ENCODE results near the gene UCKL1.
"Not testable (repeated sequence)": the region's sequence is repeated elsewhere in the genome, so short reads cannot be mapped to it uniquely, and the experiment has no call there.

UCKL1 gene

DNA sequence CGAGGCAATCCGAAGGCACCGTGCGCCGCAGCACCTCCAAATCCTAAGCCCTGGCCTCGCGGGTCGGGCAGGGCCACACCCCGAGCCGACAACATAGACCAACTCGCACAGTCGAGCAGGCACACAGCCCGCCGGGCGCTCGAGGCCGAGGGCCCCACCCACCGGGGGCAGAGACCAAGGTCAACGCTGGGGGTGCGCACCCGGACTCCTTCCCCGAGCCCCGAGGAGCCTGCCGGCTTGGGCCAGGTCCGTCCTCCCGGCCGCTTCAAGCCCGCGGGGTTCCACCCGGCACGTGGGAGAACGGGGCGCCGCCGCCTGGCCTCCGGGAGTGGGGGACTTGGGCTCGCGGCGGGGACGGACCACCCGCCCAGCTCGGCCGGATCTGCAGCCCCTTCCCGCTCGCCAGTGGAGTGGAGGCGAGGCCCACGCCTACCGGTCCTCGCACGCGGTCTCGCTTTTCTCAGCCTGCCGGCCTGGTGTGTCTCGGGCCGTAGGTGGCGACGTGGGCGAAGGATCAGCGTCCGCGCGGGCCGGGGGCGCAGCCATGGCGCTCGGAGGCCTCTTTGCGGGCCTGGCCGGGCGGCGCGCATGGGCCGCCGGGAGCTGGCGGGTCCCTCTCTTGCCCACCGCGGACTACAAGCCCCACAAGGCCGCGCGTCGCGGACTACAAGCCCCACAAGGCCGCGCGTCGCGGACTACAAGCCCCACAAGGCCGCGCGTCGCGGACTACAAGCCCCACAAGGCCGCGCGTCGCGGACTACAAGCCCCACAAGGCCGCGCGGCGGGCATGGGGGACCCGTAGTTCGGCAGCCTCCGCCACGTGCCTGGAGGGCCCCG lies at the start of gene UCKL1:
Gene UCKL1, minus strand, starts transcription at position 590 of the 837 bp plus-strand sequence. Its CDS starts 44 bp downstream, at position 546.
- peak; percentile 78 to 85 for DNase-seq (ENCODE audit: low read depth in 2 of 2)

DNA sequence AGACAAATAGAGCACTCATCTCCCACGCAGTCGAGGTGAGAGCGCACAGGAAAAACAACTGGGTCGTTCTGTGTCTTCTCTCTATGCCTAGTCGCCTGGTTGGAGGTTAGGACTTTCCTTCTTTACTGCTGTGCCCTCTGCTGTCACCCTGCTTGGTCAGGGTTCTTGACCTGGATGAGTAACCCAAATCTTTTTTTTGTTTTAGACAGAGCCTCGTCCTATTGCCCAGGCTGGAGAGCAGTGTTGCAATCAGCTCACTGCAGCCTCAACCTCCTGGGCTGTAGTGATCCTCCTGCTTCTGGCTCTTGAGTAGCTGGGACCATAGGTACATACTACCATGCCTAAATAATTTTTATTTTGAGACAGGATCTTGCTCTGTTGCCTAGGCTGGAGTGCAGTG lies 49.2 kb upstream of the UCKL1 start:
- DNase-seq (ENCODE audit: low read depth in 2 of 2) = no peak

DNA sequence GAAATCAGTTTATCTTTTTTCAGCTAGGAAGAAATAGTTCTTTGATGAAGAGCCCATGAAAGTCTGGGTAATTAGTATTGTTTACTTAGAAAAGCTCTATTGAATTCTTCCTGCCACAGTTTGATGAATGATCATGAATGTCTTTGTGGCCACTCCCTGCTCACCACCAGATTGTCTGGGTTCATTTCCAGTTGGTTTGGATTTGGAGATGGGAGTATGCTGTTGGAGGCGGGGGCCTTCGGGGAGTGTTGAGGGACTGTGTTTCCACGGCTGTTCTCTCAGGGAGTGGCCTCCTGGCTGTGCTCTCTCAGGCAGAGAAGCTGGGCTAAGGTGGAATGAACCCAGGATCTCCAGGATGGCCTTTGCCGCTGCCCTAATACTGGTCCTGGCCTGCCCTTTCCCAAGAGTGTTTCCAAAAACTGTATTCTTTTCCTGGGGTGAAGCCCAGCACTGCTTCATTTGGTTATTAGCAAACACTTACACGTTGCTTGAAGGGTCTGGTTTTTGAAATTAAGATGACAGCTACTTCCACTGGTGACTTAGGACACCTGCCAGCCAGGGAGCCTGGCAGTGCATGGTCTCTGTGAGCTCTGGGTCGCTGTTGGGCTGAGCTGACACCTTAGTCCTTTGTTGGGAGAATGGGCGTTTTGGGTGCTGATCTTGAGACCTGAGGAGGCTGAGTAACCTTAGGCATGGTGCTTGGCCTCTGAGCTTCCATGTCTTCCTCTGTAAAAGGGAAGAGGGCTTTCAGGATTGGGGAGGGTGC lies 47.9 kb upstream of the UCKL1 start:
- no peak for DNase-seq (ENCODE audit: low read depth in 2 of 2)

DNA sequence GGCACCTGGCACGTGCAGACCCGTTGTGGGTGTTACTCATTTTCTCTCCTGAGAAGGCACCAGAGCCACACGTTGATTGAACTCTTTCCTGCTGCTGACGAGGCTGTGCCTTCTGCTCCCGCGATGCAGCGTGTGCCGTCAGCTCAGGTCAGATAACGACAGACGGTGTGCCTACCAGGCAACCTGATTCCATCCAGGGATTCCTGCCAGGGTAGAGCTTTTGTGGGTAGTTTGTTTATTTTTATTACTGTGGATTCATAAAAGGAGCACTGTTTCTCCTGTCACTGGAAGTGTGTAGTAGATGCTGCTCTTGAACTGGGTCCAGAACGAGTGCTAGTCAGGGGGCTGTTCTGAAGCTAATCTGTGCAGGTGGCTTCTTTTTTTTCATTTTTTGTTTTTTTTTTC lies 45.4 kb upstream of the UCKL1 start:
- no peak for DNase-seq (ENCODE audit: low read depth in 2 of 2)

DNA sequence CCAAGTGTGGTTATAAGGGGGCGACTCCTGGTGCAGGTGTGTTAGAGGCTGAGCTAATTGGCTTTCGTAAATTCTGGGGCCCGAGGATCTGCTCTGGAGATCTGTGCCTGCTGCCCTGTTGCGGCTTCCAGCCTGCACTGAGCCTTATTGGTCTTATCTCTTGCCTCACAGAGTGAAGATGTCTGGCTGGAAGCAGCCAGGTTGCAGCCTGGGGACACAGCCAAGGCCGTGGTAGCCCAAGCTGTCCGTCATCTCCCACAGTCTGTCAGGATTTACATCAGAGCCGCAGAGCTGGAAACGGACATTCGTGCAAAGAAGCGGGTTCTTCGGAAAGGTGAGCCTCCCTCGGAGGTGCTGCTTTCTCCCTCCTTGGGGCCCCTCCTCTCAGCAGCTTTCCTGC lies 44.7 kb upstream of the UCKL1 start:
- DNase-seq (ENCODE audit: low read depth in 2 of 2) = no peak

DNA sequence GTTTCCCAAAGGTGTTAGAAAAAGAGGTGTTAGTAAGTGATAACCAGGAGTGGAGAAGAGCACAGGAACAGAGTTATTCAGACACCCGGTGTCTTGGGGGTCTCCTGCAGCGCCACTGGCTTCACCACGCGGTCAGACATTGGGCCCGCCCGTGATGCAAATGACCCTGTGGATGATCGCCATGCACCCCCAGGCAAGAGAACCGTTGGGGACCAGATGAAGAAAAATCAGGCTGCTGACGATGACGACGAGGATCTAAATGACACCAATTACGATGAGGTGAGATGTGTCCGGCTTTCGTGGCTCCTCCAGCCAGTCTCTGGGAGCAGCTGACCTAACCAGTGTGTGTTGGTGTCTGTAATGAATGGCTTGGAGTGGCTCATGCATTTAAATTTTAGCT lies 26.7 kb upstream of the UCKL1 start:
- no peak for DNase-seq (ENCODE audit: low read depth in 2 of 2)

DNA sequence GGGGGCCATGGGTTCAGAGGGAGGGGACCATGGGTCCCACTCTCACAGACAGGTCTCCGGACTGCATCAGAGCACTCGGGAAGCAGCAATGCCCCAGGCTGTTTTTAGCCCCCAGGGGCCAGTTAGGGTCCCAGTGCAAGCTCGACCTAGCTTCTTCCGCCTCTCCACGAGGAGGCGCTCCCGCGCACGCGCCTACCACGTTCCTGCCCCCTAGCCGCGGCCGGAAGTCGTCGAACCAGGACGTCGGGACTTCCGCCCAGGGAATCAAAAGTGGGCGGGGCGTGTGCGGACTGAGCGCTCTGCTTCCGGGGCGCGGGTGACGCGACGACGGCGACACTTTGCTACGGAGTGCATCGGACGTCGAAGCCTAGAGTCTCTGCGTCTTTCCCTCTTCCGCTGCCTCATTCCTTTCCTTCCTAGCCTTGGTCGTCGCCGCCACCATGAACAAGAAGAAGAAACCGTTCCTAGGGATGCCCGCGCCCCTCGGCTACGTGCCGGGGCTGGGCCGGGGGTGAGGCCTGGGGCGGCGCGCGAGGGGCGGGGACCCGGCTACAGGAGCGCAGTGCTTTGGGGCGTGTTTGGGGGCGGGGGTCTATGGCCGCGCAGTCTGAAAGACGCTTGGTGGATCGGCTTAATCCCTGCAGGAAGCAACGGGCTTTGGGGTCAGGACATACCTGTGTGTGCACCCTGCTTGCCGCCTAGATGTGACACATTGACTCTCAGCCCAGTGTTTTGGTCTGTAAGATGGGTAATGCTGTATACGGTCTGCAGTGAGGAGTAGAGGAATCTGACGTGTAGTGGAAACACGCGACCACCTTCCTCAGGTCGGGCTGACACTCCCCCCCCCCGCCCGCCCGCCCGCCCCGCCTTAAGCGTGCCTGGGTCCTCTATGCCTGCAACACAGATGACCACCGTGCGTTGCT lies 24.9 kb upstream of the UCKL1 start, which contains the start of gene PRPF6:
Gene PRPF6, plus strand, starts transcription at position 327 of the 923 bp plus-strand sequence. Its CDS starts 114 bp downstream, at position 441.
- peak; percentile 89 to 91 for DNase-seq (ENCODE audit: low read depth in 2 of 2)

DNA sequence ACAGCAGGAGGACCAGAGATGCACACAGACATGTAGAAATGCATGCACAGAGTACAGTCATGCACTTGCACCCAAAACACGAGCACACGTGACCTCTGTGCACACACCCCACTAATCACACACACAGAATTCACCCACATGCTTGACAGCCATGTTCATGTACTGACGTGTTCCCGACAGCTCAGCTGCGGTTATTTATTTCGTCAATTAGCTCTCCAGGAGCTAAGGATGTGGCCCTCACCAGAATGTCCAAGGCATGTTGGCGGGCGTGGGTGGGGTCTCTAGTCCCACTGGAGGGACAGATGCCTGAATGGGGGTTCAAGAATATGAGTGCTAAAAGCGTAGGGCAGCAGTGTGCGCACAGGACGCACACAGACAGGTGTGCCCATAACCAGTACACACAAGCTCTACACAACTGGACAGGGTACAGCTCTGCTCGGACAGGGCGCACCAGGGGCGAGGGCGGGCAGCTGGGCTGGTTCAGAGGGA lies 24.1 kb upstream of the UCKL1 start:
- DNase-seq (ENCODE audit: low read depth in 2 of 2) = no peak

DNA sequence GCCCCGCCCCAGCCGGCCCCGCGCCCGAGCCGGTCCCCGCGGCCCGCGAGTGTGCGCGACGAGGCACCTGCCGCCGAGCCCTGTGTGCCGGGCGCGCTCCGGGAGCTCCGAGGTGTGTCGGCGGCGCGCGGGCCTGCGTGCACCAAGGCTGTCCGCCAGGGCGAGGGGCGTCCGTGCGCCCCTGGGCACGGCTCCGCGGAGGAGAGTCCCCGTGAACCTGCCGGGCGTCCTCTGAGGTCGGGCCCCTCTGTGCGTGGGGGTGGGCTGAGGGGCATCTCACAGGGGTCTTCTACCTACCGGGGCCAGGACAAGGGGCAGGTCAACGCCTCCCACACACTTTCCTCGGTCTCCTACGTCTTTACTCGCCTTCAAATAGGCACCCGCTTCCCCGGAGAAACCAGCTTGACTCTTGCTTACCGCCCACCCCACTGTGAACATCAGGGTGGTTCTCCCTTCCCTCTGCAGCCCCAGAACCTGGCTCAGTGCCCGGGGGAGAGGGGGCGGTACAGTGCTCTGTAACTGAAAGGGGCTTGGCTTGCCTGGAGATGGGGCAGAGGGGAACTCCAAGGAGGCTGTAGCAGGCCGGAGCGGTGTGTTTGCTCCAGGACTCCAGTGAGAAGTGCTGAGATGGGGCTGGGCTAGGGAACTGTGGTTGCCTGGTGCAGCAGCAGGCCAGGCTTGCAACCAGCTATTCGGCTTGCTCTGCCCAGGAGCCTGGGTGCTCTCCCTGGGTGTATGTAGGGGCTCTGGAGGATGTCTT lies 23.5 kb upstream of the UCKL1 start, which contains the start of gene SAMD10:
Gene SAMD10, minus strand, starts transcription at position 86 of the 760 bp plus-strand sequence. CDS start 175 bp downstream, outside the sequence.
- peak; percentile 74 to 78 for DNase-seq (ENCODE audit: low read depth in 2 of 2)

DNA sequence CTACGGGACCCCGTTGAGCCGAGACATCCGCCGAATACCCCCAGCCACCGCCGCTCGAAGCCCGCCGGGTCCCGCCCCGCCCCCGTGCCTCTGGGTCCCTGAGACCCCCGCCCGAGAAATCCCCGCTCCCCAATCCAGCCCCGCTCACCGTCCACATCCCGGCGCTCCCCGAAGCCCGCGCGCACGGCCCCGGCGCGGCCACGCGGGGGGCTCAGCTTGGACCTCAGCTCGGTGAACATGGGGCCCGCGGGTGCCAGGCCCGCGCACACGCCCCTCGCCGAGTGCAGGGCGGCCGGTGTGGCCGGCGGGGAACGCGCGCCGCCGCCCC lies 23.0 kb upstream of the UCKL1 start:
- DNase-seq (ENCODE audit: low read depth in 2 of 2) = no peak

DNA sequence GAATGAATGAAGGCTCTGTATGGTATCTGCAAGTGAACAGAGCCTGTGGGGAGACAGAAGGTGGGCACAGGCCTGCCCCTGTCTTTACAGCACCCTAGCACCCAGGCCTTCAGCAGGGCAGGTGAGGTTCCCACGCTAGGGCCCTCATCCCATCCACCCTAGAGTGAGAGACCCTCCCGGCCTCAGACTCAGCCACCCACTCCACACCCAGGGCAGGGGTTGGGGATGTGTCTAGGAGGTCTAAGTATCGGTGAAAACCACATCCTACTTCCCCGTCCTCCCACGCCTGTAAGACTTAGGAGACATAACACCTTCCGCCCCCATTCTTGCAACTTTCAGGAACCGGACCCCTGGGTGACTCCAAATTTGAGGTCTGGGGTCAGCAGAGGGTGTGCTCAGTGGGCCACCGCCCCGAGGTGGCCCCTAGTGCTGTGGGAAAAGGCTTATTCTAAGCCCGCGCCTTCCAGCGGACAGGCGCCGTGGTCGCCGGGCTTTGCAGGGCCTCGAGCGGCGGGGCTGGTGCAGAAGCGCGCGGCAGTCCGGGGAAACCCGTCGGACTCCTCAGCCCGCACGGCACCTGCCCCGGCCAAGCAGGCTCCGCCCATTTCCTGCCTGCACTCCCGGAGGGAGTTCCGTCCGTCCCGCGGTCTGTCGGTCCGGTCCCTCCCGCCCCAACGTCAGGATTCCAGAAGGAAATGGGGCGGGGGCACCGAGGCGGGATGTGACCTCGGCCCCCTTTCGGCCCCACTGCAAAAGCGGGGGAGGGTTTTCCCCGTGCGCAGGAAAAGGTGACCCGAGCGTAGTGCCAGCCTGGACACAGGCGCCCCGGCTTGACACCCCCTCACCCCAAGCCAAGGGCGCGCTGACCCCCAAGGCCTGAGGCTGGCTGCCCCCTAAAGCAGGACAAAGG lies 22.4 kb upstream of the UCKL1 start:
- DNase-seq (ENCODE audit: low read depth in 2 of 2) = no peak

DNA sequence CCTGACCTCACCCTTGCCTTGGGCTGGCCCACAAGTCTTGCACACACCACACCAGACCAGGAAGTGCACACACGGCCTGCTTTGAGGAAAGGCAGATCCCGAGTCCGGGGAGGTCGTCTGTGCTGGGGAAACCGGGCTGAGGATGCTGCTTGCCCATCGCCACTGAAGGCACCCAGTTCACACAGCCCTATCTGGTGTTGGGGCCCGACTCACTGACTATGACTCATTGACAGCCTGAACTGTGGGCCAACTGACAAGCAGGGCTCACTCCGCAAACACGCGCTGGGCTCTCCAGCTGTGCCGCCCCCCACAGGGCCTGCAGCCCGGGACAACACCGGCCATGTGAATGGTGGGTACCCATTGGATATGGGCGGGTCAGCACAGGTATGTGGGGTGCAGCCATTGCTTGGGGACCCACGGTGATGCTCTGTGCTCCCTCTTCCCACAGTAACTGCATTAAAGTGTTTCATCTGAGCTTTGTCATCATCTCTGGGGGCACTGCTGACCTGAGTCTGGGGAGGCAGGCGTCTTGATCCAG lies 21.6 kb upstream of the UCKL1 start:
- no peak for DNase-seq (ENCODE audit: low read depth in 2 of 2)

DNA sequence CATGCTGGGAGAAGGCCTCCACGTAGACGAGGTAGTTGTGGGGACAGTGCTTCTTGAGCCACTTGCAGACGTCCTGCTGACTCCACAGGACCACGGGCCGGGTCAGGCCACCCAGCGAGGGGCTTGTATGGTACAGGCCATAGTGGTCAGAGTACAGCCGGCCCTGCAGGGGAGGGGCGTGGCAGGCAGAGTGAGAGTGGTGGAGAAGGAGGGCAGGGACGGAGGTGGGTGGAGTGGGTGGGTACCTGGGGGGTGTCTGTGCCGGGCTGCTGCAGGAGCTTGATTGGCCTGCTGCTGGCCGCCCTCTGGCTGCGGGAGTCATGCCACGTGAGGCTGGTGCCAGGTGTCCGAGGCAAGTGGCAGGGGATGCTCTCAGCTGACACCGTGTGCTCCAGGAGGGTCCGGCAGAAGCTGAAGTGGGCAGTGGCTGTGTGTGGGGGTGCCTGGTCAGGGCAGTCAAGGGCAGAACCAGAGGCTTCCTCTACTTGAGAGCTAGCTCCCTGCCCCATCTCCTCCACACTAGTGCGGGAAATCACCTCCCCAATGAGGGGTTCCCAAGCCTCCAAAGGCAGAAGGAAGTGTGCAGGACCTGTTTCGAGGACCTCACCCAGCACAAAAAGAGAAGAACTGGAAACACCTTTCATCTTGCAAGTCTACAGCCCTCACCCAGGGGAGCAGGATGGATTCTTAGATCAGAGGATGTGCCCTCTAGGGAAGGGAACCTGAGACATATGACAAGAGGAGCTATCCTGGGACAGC lies 20.9 kb upstream of the UCKL1 start:
- no peak for DNase-seq (ENCODE audit: low read depth in 2 of 2)

DNA sequence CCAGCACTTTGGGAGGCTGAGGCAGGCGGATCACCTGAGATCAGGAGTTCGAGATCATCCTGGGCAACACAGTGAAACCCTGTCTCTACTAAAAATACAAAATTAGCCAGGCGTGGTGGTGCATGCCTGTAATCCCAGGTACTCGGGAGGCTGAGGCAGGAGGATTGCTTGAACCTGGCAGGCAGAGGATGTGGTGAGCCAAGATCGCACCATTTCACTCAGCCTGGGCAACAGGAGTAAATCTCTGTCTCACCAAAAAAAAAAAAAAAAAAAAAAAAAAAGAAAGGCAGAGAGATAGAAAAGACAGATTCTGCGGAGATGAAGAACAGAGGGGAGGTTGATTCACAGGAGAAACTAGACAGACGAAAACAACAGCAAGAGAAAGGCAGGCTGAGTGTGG lies 20.3 kb upstream of the UCKL1 start:
- DNase-seq (ENCODE audit: low read depth in 2 of 2) = not testable (repeated sequence)

DNA sequence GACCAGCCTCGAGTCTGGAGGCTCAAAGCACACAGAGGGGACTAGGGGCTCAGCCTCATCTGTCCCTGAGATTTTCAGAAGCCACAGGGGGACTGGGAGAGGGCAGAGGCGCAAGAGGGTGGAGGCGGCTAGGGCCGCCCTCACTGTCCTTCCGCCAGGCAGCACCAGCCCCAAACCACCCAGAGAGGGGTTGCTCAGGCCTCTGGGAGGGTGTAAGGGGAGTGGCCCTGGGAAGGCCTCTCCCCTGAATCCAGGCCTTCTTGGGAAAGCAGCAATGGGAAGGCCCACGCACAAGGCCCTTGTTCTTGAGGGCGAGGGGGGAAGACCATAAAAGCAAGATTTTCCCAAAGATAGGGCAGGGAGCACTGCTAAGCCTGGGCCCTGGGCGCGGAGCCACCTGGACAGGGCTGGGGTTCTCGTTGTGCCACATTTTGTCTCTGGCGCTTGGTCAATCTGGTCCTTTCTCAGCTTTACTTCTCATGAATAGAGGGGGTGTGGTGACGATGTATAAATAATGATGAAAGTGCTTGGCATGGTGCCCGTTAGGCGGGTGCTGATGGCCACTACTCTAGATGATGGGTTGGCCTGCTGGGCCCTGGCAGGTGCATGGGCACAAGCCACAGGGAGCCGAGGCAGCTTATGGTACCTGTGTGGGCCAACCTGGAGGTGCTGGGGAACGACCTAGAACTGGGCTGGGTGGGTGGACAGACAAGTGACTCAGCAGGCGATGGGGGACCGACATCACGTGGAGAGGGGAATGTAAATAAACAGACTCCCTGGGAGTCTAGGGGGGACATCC lies 18.4 kb upstream of the UCKL1 start:
- no peak for DNase-seq (ENCODE audit: low read depth in 2 of 2)

DNA sequence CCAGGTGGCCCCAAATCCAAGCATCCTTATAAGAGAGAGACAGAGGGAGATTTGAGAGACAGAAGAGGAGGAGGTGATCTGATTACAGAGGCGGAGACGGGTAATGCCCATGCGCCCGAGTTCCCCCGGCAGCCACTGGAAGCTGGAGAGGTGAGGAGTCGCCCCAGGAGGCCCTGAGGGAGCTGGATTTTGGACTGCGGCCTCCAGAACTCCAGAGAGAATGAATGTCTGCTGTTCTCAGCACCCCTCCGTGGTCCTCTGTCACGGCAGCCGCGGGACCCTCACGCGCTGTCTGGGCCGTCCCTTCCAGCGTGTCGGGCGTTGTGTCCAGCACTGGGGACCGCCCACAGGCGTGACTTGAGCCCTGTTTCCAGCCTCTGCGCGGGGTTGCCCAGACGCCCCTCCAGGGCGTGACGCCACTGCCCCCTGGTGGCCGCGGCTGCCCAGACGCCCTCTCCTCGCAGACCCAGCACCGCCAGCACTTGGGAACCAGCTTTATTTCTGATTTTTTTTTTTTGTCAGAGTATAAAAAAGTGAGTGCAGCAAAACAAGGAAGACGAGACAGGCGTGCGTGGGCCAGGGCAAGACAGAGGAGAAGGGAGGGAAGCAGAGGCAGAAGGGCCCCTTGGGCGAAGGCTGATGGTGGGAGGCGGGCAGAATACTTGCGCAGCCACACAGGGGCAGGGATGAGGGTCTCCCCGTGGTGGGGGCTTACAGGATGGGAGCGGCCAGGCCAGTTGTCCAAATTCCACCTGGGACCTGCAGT lies 17.6 kb upstream of the UCKL1 start:
- no peak for DNase-seq (ENCODE audit: low read depth in 2 of 2)

DNA sequence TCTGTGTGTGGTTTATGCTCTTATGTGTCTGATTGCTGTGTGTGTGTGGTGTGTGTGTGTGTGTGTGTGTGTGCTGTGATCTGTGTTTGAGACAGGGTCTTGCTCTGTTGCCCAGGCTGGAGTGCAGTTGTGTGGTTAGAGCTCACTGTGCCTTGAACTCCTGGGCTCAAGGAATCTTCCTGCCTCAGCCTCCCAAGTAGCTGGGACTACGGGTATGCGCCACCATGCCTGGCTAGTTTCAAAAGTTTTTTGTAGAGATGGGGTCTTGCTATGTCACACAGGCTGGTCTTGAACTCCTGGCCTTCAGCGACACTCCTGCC lies 16.9 kb upstream of the UCKL1 start:
- no peak for DNase-seq (ENCODE audit: low read depth in 2 of 2)

Measured in activated CD8-positive, alpha-beta memory T cell treated with anti-CD3 and anti-CD28 coated beads for 4 hours (primary cell).